WTC11 (cell line): ENCODE measurements around the gene HSPA1B. TPM values are rescaled to one million over a fixed set of nuclear protein-coding genes. Genes with fewer than 3 reads are reported as not detected.
"Not testable (repeated sequence)": the region's sequence is repeated elsewhere in the genome, so short reads cannot be mapped to it uniquely, and the experiment has no call there.

Experiments used
- ATAC-seq: fragments of 200-7000 bp; cut with Tn5 transposase; 2 replicates; pipeline ENCODE4 v1.10.0; 2021; ENCODE audit warnings: mild to moderate bottlenecking, moderate library complexity
- CTCF ChIA-PET: fragments of 300-600 bp; sonication (Branson Sonifier 250); formaldehyde crosslinking; loops from one replicate; lab custom pipeline; 2021; ENCODE audit warnings: antibody characterized with exemption; lab: Charles Lee
- POLR2A ChIA-PET: fragments of 350-600 bp; sonication (Branson Sonifier 250); formaldehyde crosslinking; loops from one replicate; lab custom pipeline; 2021; ENCODE audit warnings: antibody characterized with exemption; lab: Charles Lee
- DNase-seq: peaks from one replicate; pipeline ENCODE4 v3.0.0; 2021; ENCODE audit warnings: low spot score
- H3K27ac Mint-ChIP-seq: 2 replicates; pipeline ENCODE4 v1.8.0; 2021; ENCODE audit warnings: mixed read lengths
- H3K27me3 Mint-ChIP-seq: 2 replicates; pipeline ENCODE4 v1.8.0; 2021; ENCODE audit warnings: low read depth, mild to moderate bottlenecking, moderate library complexity, mixed read lengths
- H3K36me3 Mint-ChIP-seq: 2 replicates; pipeline ENCODE4 v1.8.0; 2021; ENCODE audit warnings: mixed read lengths
- H3K4me1 Mint-ChIP-seq: 2 replicates; pipeline ENCODE4 v1.8.0; 2022; ENCODE audit warnings: mixed read lengths
- H3K4me3 Mint-ChIP-seq: 2 replicates; pipeline ENCODE4 v1.8.0; 2021; ENCODE audit warnings: mild to moderate bottlenecking, moderate library complexity, mixed read lengths
- H3K9me3 Mint-ChIP-seq: 2 replicates; pipeline ENCODE4 v1.8.0; 2021; ENCODE audit warnings: mixed read lengths
- ATF1 ChIP-seq: sonication (generic); formaldehyde crosslinking; IDR thresholded peaks from 2 replicates; pipeline ENCODE4 v1.8.1; 2023; ENCODE audit warnings: mild to moderate bottlenecking, moderate library complexity, missing genetic modification reagents
- CREB1 ChIP-seq: sonication (generic); formaldehyde crosslinking; IDR thresholded peaks from 2 replicates; pipeline ENCODE4 v1.8.0; 2023; ENCODE audit warnings: mild to moderate bottlenecking, missing genetic modification reagents
- E2F1 ChIP-seq: sonication (generic); formaldehyde crosslinking; IDR thresholded peaks from 2 replicates; pipeline ENCODE4 v1.8.0; 2022; ENCODE audit warnings: mild to moderate bottlenecking, missing genetic modification reagents
- E2F5 ChIP-seq: sonication (generic); formaldehyde crosslinking; IDR thresholded peaks from 2 replicates; pipeline ENCODE4 v1.8.1; 2022; ENCODE audit warnings: mild to moderate bottlenecking, moderate library complexity, missing genetic modification reagents
- ELF4 ChIP-seq: sonication (generic); formaldehyde crosslinking; IDR thresholded peaks from 2 replicates; pipeline ENCODE4 v1.8.1; 2022; ENCODE audit warnings: low read depth, mild to moderate bottlenecking, moderate library complexity, missing genetic modification reagents
- ESRRA ChIP-seq: sonication (generic); formaldehyde crosslinking; IDR thresholded peaks from 2 replicates; pipeline ENCODE4 v1.8.1; 2022; ENCODE audit warnings: mild to moderate bottlenecking, missing genetic modification reagents, borderline replicate concordance
- FOXP1 ChIP-seq: sonication (generic); formaldehyde crosslinking; IDR thresholded peaks from 2 replicates; pipeline ENCODE4 v1.8.0; 2022; ENCODE audit warnings: missing genetic modification reagents, mild to moderate bottlenecking, moderate library complexity, borderline replicate concordance
- GTF2I ChIP-seq: fragments of 250-450 bp; sonication (Bioruptor Pico); conservative IDR thresholded peaks from 2 replicates; pipeline ENCODE4 v1.4.0; 2021; ENCODE audit warnings: mild to moderate bottlenecking
- IRF2 ChIP-seq: sonication (generic); formaldehyde crosslinking; IDR thresholded peaks from 2 replicates; pipeline ENCODE4 v1.8.0; 2022; ENCODE audit warnings: low read depth, missing genetic modification reagents, borderline replicate concordance
- KAT7 ChIP-seq: sonication (generic); formaldehyde crosslinking; IDR thresholded peaks from 2 replicates; pipeline ENCODE4 v1.8.1; 2023; ENCODE audit warnings: missing genetic modification reagents, mild to moderate bottlenecking, borderline replicate concordance
- MAX ChIP-seq: sonication (generic); formaldehyde crosslinking; IDR thresholded peaks from 2 replicates; pipeline ENCODE4 v1.8.0; 2022; ENCODE audit warnings: mild to moderate bottlenecking, missing genetic modification reagents
- OVOL2 ChIP-seq: fragments of 250-450 bp; sonication (Bioruptor Pico); IDR thresholded peaks from 2 replicates; pipeline ENCODE4 v1.9.0; 2021; ENCODE audit warnings: mild to moderate bottlenecking, borderline replicate concordance
- RELA ChIP-seq: sonication (generic); formaldehyde crosslinking; IDR thresholded peaks from 2 replicates; pipeline ENCODE4 v1.8.1; 2022; ENCODE audit warnings: missing genetic modification reagents, mild to moderate bottlenecking, borderline replicate concordance
- SP1 ChIP-seq: sonication (generic); formaldehyde crosslinking; conservative IDR thresholded peaks from 2 replicates; pipeline ENCODE4 v1.8.1; 2022; ENCODE audit warnings: missing genetic modification reagents
- USF1 ChIP-seq: sonication (generic); formaldehyde crosslinking; IDR thresholded peaks from 2 replicates; pipeline ENCODE4 v1.8.0; 2022; ENCODE audit warnings: mild to moderate bottlenecking, missing genetic modification reagents
- total RNA-seq: library from RNA; stranded (reverse); gene quantifications from 3 replicates; pipeline ENCODE4 v1.2.3, GENCODE V29; 2021
- TF ChIP-seq, protein P1 (sequence below): fragments of 250-450 bp; sonication (Bioruptor Pico); IDR thresholded peaks from 2 replicates; pipeline ENCODE4 v2.1.2; 2022; ENCODE audit warnings: mild to moderate bottlenecking, moderate library complexity
- TF ChIP-seq, protein P2 (sequence below): sonication (generic); formaldehyde crosslinking; IDR thresholded peaks from 2 replicates; pipeline ENCODE4 v1.8.1; 2023; ENCODE audit warnings: mild to moderate bottlenecking, missing genetic modification reagents
- TF ChIP-seq, protein P3 (sequence below): sonication (generic); formaldehyde crosslinking; conservative IDR thresholded peaks from 2 replicates; pipeline ENCODE4 v1.8.1; 2022; ENCODE audit warnings: mild to moderate bottlenecking, missing genetic modification reagents
- TF ChIP-seq, protein P4 (sequence below): fragments of 250-450 bp; sonication (Bioruptor Pico); conservative IDR thresholded peaks from 2 replicates; pipeline ENCODE4 v1.9.0; 2021; ENCODE audit warnings: mild to moderate bottlenecking
- TF ChIP-seq, protein P5 (sequence below): sonication (generic); formaldehyde crosslinking; IDR thresholded peaks from 2 replicates; pipeline ENCODE4 v1.8.0; 2022; ENCODE audit warnings: mild to moderate bottlenecking, missing genetic modification reagents

Gene HSPA1B
- total RNA-seq, 1 experiment from 2014 or later, result 75.3 TPM

DNA sequence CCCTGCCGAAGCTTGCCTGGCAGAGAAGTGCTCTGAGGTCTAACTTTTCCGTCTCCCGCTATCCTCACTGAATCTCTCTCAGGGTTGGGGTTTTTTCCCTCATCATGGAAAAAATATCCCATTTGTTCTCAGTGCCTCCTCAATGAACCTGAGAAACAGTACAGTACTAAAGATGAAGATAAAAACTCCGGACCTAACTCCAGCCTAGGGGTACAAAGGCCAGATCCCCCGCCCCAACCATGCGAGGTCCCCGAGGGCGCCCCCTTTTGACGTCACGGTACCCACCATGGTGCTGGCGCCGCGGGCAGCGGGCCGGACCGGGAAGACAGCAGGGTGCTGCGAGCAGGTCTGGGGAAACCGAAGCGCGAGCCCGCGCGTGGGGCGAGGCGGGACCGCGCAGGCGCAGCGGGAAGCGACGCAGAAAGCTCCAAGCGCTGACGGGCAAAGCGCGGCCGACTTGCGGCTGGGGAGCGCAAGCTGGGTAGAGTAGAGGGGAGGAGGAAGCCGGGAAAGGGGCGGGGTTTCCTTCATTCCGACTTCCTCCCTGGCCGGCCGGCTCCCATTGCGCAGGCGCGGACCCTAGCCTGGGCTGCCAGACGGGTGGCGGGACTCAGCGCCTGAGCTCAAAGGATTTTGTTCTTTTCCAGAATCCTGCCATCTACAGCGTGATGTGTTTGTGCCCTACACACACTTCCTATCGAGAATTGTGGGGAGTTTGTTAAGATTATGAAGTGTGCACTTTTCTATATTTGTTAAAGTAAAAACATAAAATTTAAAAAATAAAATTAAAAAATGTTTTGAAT lies 20.9 kb upstream of the HSPA1B start, which contains the start of gene LSM2 (continued):
- no peak for TF ChIP-seq IRF2 (CRISPR knock-in tag)
- TF ChIP-seq E2F5 (CRISPR knock-in tag), result peak; percentile 92
- TF ChIP-seq, protein P1, sequence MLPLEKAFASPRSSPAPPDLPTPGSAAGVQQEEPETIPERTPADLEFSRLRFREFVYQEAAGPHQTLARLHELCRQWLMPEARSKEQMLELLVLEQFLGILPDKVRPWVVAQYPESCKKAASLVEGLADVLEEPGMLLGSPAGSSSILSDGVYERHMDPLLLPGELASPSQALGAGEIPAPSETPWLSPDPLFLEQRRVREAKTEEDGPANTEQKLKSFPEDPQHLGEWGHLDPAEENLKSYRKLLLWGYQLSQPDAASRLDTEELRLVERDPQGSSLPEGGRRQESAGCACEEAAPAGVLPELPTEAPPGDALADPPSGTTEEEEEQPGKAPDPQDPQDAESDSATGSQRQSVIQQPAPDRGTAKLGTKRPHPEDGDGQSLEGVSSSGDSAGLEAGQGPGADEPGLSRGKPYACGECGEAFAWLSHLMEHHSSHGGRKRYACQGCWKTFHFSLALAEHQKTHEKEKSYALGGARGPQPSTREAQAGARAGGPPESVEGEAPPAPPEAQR (CRISPR knock-in tag), result no peak
- TF ChIP-seq CREB1 (CRISPR knock-in tag), result 0 out of 2 replicates have a peak, but pooled peaks have one; percentile 63
- TF ChIP-seq, protein P2, sequence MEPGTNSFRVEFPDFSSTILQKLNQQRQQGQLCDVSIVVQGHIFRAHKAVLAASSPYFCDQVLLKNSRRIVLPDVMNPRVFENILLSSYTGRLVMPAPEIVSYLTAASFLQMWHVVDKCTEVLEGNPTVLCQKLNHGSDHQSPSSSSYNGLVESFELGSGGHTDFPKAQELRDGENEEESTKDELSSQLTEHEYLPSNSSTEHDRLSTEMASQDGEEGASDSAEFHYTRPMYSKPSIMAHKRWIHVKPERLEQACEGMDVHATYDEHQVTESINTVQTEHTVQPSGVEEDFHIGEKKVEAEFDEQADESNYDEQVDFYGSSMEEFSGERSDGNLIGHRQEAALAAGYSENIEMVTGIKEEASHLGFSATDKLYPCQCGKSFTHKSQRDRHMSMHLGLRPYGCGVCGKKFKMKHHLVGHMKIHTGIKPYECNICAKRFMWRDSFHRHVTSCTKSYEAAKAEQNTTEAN (CRISPR knock-in tag), result peak; percentile 73; the same call in 1 of the 2 replicates
- peak; percentile 65; the same call in 1 of the 2 replicates for TF ChIP-seq ESRRA (CRISPR knock-in tag)
- 0 out of 2 replicates have a peak, but pooled peaks have one; percentile 53 for TF ChIP-seq E2F1
- TF ChIP-seq FOXP1, result peak; percentile 81; the same call in 1 of the 2 replicates
- 0 out of 2 replicates have a peak, but pooled peaks have one; percentile 40 for TF ChIP-seq ELF4 (CRISPR knock-in tag)
- TF ChIP-seq GTF2I (CRISPR knock-in tag), result no peak
- TF ChIP-seq, protein P3, sequence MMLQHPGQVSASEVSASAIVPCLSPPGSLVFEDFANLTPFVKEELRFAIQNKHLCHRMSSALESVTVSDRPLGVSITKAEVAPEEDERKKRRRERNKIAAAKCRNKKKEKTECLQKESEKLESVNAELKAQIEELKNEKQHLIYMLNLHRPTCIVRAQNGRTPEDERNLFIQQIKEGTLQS (CRISPR knock-in tag), result no peak
- TF ChIP-seq OVOL2 (CRISPR knock-in tag), result no peak
- peak; percentile 54; the same call in 1 of the 2 replicates for TF ChIP-seq RELA (CRISPR knock-in tag)
- TF ChIP-seq, protein P4, sequence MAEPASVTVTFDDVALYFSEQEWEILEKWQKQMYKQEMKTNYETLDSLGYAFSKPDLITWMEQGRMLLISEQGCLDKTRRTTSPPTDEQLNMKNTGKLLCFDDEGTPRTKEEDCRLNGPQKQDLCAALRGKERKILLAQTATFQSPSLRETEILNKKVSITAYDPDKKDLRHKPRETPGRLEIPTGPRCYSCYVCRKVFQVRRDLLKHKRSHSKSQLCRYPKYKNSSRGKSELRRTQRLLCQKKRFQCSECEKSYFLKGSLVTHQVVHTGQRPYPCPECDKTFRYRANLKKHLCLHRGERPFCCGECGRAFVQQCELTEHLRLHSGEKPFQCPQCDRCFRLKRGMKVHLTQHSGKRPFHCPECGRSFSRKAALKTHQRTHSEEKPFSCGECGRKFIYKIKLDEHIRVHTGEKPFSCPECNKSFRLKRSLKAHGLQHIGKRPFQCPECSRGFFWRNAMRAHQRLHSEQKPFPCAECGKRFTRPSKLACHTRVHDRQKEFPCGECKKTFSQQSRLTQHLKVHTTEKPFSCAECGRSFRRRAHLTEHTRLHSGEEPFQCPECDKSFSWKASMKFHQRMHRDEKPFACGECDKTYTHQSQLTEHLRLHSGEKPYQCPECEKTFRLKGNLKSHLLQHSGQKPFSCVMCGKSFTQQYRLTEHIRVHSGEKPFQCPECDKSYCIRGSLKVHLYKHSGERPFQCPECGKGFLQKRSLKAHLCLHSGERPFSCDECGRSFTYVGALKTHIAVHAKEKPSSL (CRISPR knock-in tag), result no peak
- TF ChIP-seq ATF1 (CRISPR knock-in tag), result peak; percentile 83; the same call in 1 of the 2 replicates
- peak; percentile 90 for TF ChIP-seq SP1 (CRISPR knock-in tag)
- TF ChIP-seq USF1 (CRISPR knock-in tag), result 0 out of 2 replicates have a peak, but pooled peaks have one; percentile 36
- TF ChIP-seq, protein P5, sequence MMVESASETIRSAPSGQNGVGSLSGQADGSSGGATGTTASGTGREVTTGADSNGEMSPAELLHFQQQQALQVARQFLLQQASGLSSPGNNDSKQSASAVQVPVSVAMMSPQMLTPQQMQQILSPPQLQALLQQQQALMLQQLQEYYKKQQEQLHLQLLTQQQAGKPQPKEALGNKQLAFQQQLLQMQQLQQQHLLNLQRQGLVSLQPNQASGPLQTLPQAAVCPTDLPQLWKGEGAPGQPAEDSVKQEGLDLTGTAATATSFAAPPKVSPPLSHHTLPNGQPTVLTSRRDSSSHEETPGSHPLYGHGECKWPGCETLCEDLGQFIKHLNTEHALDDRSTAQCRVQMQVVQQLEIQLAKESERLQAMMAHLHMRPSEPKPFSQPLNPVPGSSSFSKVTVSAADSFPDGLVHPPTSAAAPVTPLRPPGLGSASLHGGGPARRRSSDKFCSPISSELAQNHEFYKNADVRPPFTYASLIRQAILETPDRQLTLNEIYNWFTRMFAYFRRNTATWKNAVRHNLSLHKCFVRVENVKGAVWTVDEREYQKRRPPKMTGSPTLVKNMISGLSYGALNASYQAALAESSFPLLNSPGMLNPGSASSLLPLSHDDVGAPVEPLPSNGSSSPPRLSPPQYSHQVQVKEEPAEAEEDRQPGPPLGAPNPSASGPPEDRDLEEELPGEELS, result peak; percentile 81; the same call in 1 of the 2 replicates
- peak; percentile 94 for TF ChIP-seq KAT7 (CRISPR knock-in tag)
- peak; percentile 92 for TF ChIP-seq MAX (CRISPR knock-in tag)

- H3K36me3 Mint-ChIP-seq, DNase-seq, H3K9me3 Mint-ChIP-seq, POLR2A ChIA-PET, H3K27me3 Mint-ChIP-seq, H3K4me3 Mint-ChIP-seq, ATAC-seq, H3K27ac Mint-ChIP-seq: not testable (repeated sequence)
- H3K4me1 Mint-ChIP-seq, result peaks cover 11% of the 10 kb centered on the region
- CTCF ChIA-PET, result interaction anchor here (1.1 kb wide), 1 partner anchor 13 kb away, joined by 3 read pairs; no protein-coding TSS in a partner anchor
Observed at GRCh38 chr6:31808599-31808998, 18.9 kb upstream of the HSPA1B start.
